ENCODE results near the gene STXBP4.

STXBP4 gene

DNA sequence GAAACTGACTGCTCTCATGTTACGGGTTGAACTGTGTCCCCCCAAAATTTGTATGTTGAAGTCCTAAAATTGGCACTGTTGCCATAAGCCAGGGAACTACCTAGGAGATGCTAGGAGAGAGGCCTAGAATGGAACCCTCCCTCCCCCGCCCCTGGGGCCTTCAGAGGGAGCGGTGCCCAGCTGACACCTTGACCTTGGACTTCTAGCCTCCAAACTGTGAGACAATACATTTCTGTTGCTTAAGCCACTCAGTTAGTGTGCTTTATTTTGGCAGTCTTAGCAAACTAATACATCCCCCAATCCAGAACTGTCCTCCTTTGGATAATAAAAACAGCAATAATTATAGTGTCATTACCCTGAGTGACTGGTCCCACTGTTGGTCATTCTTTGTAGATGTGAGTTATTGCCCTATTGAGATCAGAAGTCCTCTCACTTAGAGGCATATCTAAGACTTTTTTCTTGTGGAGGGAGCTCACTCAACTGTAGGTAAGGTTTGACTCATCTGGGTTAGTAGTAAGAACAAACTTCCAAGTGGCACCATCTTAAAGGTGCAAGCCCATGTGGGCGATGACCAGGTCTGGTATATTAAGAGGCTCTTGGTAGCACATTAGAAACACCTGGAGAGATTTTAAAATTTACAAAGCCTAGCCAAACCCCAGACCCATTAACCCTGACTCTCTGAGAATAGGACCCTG, 203.2 kb downstream of the STXBP4 start:
- no peak for DNase-seq (ENCODE audit: low read depth in 2 of 2)

DNA sequence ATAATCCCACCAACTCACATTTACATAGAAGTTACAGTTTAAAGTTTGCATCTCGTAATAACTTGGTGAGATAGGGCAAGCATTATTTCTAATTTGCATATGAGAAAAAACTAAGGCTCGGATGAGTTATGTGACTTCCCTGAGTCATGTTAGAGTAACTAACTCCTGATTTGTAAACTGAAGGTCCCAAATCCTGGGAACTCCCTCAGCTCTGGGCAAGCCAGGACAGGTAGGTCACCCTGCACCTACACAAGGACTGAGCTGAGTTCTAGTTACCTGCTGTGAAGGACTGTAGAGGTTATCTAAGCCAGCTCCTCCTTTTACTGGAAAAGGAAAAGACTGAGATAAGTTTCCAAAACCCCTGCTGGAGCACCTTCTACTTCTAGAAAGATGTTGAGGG, 204.0 kb downstream of the STXBP4 start:
- no peak for DNase-seq (ENCODE audit: low read depth in 2 of 2)

- DNase-seq (ENCODE audit: low read depth in 2 of 2) = no peak
Measured at GRCh38 chr17:55174133-55174532, 205.6 kb downstream of the STXBP4 start.

- no peak for DNase-seq (ENCODE audit: low read depth in 2 of 2)
Measured at GRCh38 chr17:55175788-55176427, 207.3 kb downstream of the STXBP4 start.

GRCh38 chr17:55177159-55177854, 208.7 kb downstream of the STXBP4 start:
- DNase-seq (ENCODE audit: low read depth in 2 of 2) = no peak

DNA sequence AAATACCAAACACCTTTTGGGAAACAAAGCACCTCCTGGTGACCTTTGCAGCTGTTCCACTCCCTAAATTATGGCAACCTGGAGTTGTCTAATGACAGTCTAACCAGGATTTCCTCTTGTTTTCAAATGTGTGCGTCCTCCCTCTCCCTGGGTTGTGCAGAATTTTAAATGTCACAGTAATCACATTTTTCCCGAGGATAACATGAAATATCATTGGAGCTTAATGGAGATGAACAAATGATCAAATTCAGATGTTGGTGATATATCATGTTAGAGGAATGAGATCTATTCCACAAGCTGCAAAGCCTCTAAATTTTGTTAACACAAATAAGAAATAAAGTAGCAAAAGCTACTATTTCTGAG, 209.3 kb downstream of the STXBP4 start:
- no peak for DNase-seq (ENCODE audit: low read depth in 2 of 2)

- DNase-seq (ENCODE audit: low read depth in 2 of 2) = no peak
Measured at GRCh38 chr17:55186937-55187770, 218.6 kb downstream of the STXBP4 start.

DNA sequence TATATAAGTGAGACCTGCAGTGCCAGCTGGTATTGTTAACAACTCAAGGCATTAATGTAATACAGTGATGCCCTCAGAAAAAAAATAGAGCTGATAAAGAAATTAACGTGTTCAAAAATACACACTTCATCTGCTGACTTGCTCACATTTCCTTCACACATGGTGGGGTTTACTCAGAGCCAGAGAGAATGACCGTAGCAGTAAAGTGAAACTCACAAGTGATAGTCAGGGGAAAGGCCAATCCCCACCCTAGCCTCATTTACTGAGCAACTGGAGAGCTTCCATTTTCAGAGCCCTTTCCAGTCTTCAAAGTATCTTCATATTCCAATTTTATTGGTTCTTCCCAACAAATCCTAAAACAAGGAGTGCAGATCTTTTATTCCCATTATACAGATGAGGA, 222.2 kb downstream of the STXBP4 start:
- no peak for DNase-seq (ENCODE audit: low read depth in 2 of 2)

DNA sequence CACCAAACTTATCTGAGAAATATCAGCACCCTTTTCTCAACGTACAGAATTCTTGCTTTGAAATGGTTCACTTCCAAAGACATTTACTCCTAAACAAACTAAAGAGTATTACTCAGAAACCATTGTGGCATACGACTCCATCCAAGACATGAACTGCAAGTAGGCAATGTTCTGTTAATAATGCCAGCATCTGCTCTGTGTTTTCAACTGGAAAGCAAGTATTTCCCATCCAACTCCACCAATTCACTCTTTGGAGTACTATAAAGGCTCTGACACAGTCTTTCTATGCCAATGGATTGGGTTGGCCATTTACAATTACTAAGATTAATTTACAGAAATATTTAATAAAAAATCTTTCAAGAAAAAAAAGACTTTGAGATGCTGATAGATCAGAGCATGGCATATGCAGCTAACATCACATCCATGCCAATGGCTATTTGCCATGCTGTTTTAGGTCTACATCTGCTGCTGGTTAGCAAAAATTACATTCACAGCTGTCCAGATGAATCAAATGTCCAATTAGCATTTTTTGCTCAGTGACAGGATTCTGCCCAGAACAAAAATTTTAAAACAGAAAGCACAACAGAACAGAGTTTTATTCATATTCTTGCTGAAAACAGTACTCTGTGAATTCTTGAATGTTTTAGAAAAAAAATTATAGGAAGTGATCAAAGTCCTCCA, 230.3 kb downstream of the STXBP4 start:
- no peak for DNase-seq (ENCODE audit: low read depth in 2 of 2)

DNA sequence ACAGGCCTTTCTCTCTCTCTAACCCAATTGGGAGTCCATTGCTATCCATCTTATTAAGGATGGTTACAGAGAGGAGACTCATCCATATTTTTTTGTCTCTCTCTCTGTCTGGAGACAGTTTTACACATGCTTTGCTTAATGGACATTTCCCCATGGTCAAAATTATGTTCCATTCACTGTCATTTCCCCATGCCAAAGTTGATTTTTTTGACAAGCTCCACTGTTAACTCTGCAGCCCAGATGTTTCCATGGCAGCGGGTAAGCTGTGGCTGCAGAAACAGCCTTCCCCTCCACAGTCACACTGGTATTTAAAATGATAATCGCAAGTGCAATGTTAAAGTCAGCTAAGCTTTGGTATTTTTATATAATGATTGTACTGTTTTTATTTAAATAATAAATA, 232.3 kb downstream of the STXBP4 start:
- no peak for DNase-seq (ENCODE audit: low read depth in 2 of 2)

DNA sequence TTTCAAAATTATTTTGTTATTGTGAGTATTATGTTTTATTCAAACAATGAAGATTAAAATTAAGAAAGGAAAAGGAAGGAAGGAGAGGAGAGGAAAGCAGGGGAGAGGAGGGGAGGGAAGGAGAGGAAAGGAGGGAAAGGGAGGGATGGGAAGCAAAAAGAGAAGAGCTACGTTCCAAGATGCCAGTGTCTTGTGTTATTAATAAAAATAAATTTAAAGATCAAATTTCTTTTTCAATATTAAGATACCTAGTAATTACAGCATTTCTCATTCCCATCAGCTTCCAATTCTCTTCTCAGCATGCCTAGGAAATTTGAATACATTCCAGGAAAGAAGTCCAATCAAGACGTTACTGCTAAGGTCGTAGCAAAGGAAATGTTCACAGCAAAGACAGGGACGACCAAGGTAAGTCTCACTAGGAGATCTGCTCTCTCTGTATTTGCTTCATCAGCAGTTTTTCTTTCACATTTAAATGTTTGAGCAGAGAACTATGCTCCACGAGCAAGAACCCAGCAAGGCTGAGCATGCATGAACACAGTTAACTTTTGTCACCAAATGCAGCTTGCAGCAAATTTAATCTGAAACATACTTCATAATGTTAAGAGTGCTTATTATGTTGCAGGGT, 232.9 kb downstream of the STXBP4 start:
- DNase-seq (ENCODE audit: low read depth in 2 of 2) = no peak

GRCh38 chr17:55202896-55203295, 234.3 kb downstream of the STXBP4 start:
- no peak for DNase-seq (ENCODE audit: low read depth in 2 of 2)

- DNase-seq (ENCODE audit: low read depth in 2 of 2) = no peak
Measured at GRCh38 chr17:55208078-55208812, 239.7 kb downstream of the STXBP4 start.

DNA sequence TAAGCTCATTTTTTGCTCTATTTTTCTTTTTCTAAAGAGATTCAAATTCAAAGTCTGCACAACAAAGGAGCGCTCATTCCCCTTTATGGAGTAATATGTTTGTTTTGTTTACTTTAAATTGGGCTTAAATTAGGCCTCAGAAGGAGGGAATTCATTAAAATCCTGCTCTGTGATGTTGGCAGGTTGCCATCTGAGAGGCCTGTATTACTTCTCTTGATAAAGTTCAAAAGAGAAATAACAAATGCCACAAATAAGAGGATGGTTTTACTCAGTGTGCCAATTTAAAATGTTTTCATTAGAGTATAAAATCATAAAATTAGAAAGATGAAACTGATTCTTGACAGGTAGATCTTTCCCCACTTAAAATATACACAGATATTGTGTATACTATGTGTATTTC, 241.7 kb downstream of the STXBP4 start:
- no peak for DNase-seq (ENCODE audit: low read depth in 2 of 2)

- no peak for DNase-seq (ENCODE audit: low read depth in 2 of 2)
Measured at GRCh38 chr17:55212880-55213279, 244.3 kb downstream of the STXBP4 start.

GRCh38 chr17:55215711-55216110, 247.1 kb downstream of the STXBP4 start:
- no peak for DNase-seq (ENCODE audit: low read depth in 2 of 2)

GRCh38 chr17:55216888-55217287, 248.3 kb downstream of the STXBP4 start:
- DNase-seq (ENCODE audit: low read depth in 2 of 2) = no peak

DNA sequence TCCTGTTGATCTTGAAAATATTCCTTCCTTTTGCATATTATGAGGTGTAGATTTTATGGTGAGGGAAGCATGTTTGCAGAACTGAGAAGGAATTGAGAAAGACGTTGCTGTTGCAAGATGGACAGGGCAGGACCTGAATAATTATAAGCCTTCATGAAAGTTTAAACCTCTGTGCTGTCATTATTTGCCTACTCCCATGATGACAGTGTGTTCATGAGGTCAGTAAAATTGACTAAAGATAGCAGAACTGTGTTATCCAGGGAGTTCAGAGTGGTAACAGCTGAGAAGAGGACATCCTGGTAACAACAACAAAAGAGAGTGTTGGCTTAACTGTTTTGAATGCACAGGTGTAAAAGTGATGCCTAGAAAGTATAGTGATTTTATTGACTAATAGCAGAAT, 250.9 kb downstream of the STXBP4 start:
- DNase-seq (ENCODE audit: low read depth in 2 of 2) = no peak

DNA sequence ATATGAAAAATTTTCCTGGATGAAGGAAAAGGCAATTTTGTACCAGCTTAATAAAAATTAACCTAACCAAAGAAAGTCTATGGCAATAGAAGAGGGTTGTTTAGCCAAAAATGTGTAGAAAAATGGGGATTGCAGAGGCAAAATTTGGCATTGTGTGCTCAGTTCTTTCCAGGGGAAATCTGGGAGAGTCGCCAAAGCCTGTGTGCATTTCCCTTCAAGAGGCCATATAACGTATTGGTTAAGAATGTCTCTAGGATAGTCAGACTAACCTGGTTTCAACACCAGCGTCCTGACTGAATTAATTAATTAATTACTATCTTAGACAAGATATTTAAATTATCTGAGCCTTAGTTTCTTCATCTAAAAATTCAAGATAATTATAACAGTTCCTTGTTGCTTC, 251.4 kb downstream of the STXBP4 start:
- DNase-seq (ENCODE audit: low read depth in 2 of 2) = no peak
